PC-3 (cell line): ENCODE results near the gene DLX6. TPM values are rescaled to one million over a fixed set of nuclear protein-coding genes. Genes with fewer than 3 reads are reported as not detected.

Experiments used
- ATAC-seq: fragments of 200-7000 bp; cut with Tn5 transposase; 2 replicates; pipeline ENCODE4 v1.9.1; 2020; ENCODE audit warnings: mild to moderate bottlenecking, moderate library complexity
- BruUV-seq: library from RNA; stranded (reverse); fragments of 400-500 nt; replicated peaks from 2 replicates; lab custom pipeline; 2021; lab: Mats Ljungman, UMichigan
- CTCF ChIA-PET: fragments of 300-600 bp; sonication (Branson Sonifier 250); formaldehyde crosslinking; loops from one replicate; lab custom pipeline; 2022; ENCODE audit warnings: antibody characterized with exemption; lab: Charles Lee
- POLR2A ChIA-PET: fragments of 300-600 bp; sonication (Branson Sonifier 250); formaldehyde crosslinking; loops from one replicate; lab custom pipeline; 2022; ENCODE audit warnings: antibody characterized with exemption; ENCODE audit not compliant: unreplicated experiment; lab: Charles Lee
- DNase-seq: peaks from one replicate; pipeline ENCODE4 v3.0.0-alpha.2; 2015
- H2AFZ ChIP-seq: fragments of 300-600 bp; sonication (generic); 2 replicates; pipeline ENCODE4 v1.6.0; 2016; ENCODE audit warnings: antibody characterized with exemption, low read length
- H3F3A ChIP-seq: fragments of 300-600 bp; sonication (generic); one replicate; pipeline ENCODE4 v1.6.0; 2017; ENCODE audit warnings: antibody characterized with exemption, low read length, control low read depth, mild to moderate bottlenecking; ENCODE audit not compliant: unreplicated experiment
- H3K27ac ChIP-seq: fragments of 300-600 bp; sonication (generic); 2 replicates; pipeline ENCODE4 v1.5.1; 2016; ENCODE audit warnings: mild to moderate bottlenecking, low read length
- H3K27me3 ChIP-seq: fragments of 300-600 bp; sonication (generic); 2 replicates; pipeline ENCODE4 v1.6.1; 2016; ENCODE audit warnings: low read length, mixed read lengths
- H3K36me3 ChIP-seq: fragments of 300-600 bp; sonication (generic); 2 replicates; pipeline ENCODE4 v1.6.1; 2016; ENCODE audit warnings: low read depth, mixed run types, low read length, mixed read lengths
- H3K4me1 ChIP-seq: fragments of 300-600 bp; sonication (generic); 2 replicates; pipeline ENCODE4 v1.5.1; 2016; ENCODE audit warnings: low read length; ENCODE audit not compliant: insufficient read depth
- H3K4me2 ChIP-seq: fragments of 300-600 bp; sonication (generic); 2 replicates; pipeline ENCODE4 v1.6.0; 2016; ENCODE audit warnings: low read length
- H3K4me3 ChIP-seq: fragments of 300-600 bp; sonication (generic); 2 replicates; pipeline ENCODE4 v1.5.1; 2016; ENCODE audit warnings: mild to moderate bottlenecking, low read length, mixed read lengths
- H3K79me2 ChIP-seq: fragments of 300-600 bp; sonication (generic); 2 replicates; pipeline ENCODE4 v1.6.1; 2017; ENCODE audit warnings: low read length, mixed read lengths
- H3K9ac ChIP-seq: fragments of 300-600 bp; sonication (generic); 2 replicates; pipeline ENCODE4 v1.6.0; 2016; ENCODE audit warnings: mild to moderate bottlenecking, low read length
- H3K9me2 ChIP-seq: fragments of 300-600 bp; sonication (generic); replicated peaks from 2 replicates; pipeline ENCODE4 v1.6.1; 2016; ENCODE audit warnings: mixed run types, low read length, mixed read lengths
- H3K9me3 ChIP-seq: fragments of 300-600 bp; sonication (generic); 2 replicates; pipeline ENCODE4 v1.6.1; 2016; ENCODE audit warnings: low read length, mixed read lengths
- H4K20me1 ChIP-seq: fragments of 300-600 bp; sonication (generic); 2 replicates; pipeline ENCODE4 v1.6.1; 2016; ENCODE audit warnings: low read length, mixed read lengths
- CTCF ChIP-seq: fragments of 300-600 bp; sonication (generic); conservative IDR thresholded peaks from 2 replicates; pipeline ENCODE4 v1.5.1; 2017; ENCODE audit warnings: antibody characterized with exemption, low read depth, mild to moderate bottlenecking, low read length
- EZH2 ChIP-seq: fragments of 300-600 bp; sonication (generic); IDR thresholded peaks from one replicate; pipeline ENCODE4 v1.6.1; 2017; ENCODE audit warnings: antibody characterized with exemption, mild to moderate bottlenecking, low read length; ENCODE audit not compliant: unreplicated experiment
- EZH2phosphoT487 ChIP-seq: fragments of 300-600 bp; sonication (generic); IDR thresholded peaks from 2 replicates; pipeline ENCODE4 v1.6.1; 2018; ENCODE audit warnings: mild to moderate bottlenecking, antibody characterized with exemption, low read length, borderline replicate concordance
- intact Hi-C: fragments of 100-400 bp; cut with micrococcal nuclease; formaldehyde crosslinking; loops from 2 replicates; pipeline ENCODE4 v1.9.0; 2023
- total RNA-seq: library from RNA; depleted of rRNA; stranded (reverse); fragments of >200 nt; gene quantifications from 2 replicates; pipeline ENCODE4 v1.2.3, GENCODE V29; 2014

DLX6 gene
- total RNA-seq, 1 experiment from 2014 or later = not detected

- Histone ChIP-seq H3F3A (no peaks in the 10 kb centered on the region), H3K9ac (no peak overlapping the region), H3K79me2 (no peaks in the 10 kb centered on the region), H3K9me3 (no peaks in the 10 kb centered on the region), H3K4me1 (peaks cover 6% of the 10 kb centered on the region; the same call in 1 of the 2 replicates), H3K27me3 (peaks cover 20% of the 10 kb centered on the region; the same call in 1 of the 2 replicates), H3K27ac (no peak overlapping the region), H4K20me1 (no peaks in the 10 kb centered on the region), H3K4me3 (no peak overlapping the region), H3K9me2 (no peaks in the 10 kb centered on the region), H3K4me2 (no peak overlapping the region), H3K36me3 (no peaks in the 10 kb centered on the region), H2AFZ (no peak overlapping the region)
- TF ChIP-seq EZH2phosphoT487 (no peak), EZH2 (no peak), CTCF (no peak)
- CTCF ChIA-PET = no interaction called here
- POLR2A ChIA-PET = interaction anchor here (0.6 kb wide), 1 partner anchor 8 kb away, joined by 4 read pairs; no protein-coding TSS in a partner anchor
- DNase-seq (no peak), ATAC-seq (no peak)
- intact Hi-C loops = no loop called here
- BruUV-seq = no TSS peak
Observed at GRCh38 chr7:97018791-97019531, 13.6 kb downstream of the DLX6 start.

- intact Hi-C loops = loop anchor here (5.0 to 10.0 kb wide), 3 partner anchors 215 to 687 kb away; no protein-coding TSS in a partner anchor
- H3K4me2 ChIP-seq = no peak overlapping the region
- DNase-seq (no peak), ATAC-seq (no peak)
- no TSS peak for BruUV-seq
- H3K36me3 ChIP-seq = no peaks in the 10 kb centered on the region
- TF ChIP-seq EZH2phosphoT487 = no peak
- TF ChIP-seq EZH2 = no peak
- no peak for TF ChIP-seq CTCF
- H3K27me3 ChIP-seq = peaks cover 12% of the 10 kb centered on the region; the same call in 1 of the 2 replicates
- ChIA-PET CTCF (interaction anchor here (0.6 kb wide), 1 partner anchor 423 kb away, joined by 3 read pairs; no protein-coding TSS in a partner anchor), POLR2A (no interaction called here)
- no peak overlapping the region for H3K27ac ChIP-seq
- no peaks in the 10 kb centered on the region for H3F3A ChIP-seq
- peaks cover 6% of the 10 kb centered on the region for H3K4me1 ChIP-seq
- H4K20me1 ChIP-seq = no peaks in the 10 kb centered on the region
- H2AFZ ChIP-seq = no peak overlapping the region
- no peaks in the 10 kb centered on the region for H3K79me2 ChIP-seq
- no peaks in the 10 kb centered on the region for H3K9me3 ChIP-seq
- H3K4me3 ChIP-seq = no peak overlapping the region
- no peak overlapping the region for H3K9ac ChIP-seq
- no peaks in the 10 kb centered on the region for H3K9me2 ChIP-seq
Observed at GRCh38 chr7:97019710-97020225, 14.4 kb downstream of the DLX6 start.
